ENCODE measurements around the gene RPS6KC1. TPM values are rescaled to one million over a fixed set of nuclear protein-coding genes. Genes with fewer than 3 reads are reported as not detected.

RPS6KC1 gene
- total and polyA plus RNA-seq, 5 experiments from 2014 or later: 5.1 to 15.6 (median 5.9) TPM

DNA sequence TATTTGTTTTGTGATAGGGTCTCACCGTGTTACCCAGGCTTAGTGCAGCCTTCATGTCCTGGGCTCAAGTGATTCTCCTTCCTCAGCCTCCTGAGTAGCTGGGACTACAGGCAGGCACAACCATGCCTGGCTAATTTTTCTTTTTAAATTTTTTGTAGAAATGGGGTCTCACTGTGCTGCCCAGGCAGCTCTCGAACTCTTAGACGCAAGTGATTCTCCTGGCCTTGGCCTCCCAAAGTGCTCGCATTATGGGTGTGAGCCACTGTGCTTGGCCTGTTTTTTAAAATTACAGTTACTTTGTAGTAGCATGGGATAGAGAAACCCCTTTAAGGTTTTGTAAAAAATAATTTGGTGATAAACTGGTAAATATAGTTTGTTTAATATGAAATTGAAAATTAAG, 69.9 kb downstream of the RPS6KC1 start:
- ATAC-seq (no peak), DNase-seq (no peak)
- POLR2A ChIA-PET: no interaction called here

GRCh38 chr1:213122514-213122929, 71.5 kb downstream of the RPS6KC1 start:
- Mint-ChIP-seq H3K4me3 (no peak overlapping the region), H3K36me3 (peaks cover 0 to 2% (median 0%) of the 10 kb centered on the region in 3 donors), H3K27ac (no peak overlapping the region), H3K4me1 (peaks cover 0 to 4% (median 2%) of the 10 kb centered on the region in 4 donors), H3K27me3 (no peaks in the 10 kb centered on the region), H3K9me3 (no peaks in the 10 kb centered on the region)
- POLR2A ChIA-PET: no interaction called here
- peak in 3 of 10 donors; percentile 14 to 24 (median 21) for DNase-seq
- ATAC-seq: no peak

More for the DNA sequence above, 69.9 kb downstream of the RPS6KC1 start:
- H3K27ac Mint-ChIP-seq: peak overlapping the region in 1 of 10 donors; percentile 13
- no peak overlapping the region for H3K4me3 Mint-ChIP-seq
- H3K27me3 Mint-ChIP-seq: no peaks in the 10 kb centered on the region
- H3K36me3 Mint-ChIP-seq: peaks cover 0 to 4% (median 0%) of the 10 kb centered on the region in 3 donors
- peaks cover 0 to 4% (median under 1%) of the 10 kb centered on the region in 4 donors for H3K4me1 Mint-ChIP-seq
- H3K9me3 Mint-ChIP-seq: no peaks in the 10 kb centered on the region

GRCh38 chr1:213123087-213123486, 72.0 kb downstream of the RPS6KC1 start:
- POLR2A ChIA-PET: no interaction called here
- DNase-seq: no peak
- no peaks in the 10 kb centered on the region for H3K27me3 Mint-ChIP-seq
- peaks cover 0 to 2% (median 0%) of the 10 kb centered on the region in 3 donors for H3K36me3 Mint-ChIP-seq
- peaks cover 0 to 4% (median 2%) of the 10 kb centered on the region in 4 donors for H3K4me1 Mint-ChIP-seq
- ATAC-seq: no peak
- H3K9me3 Mint-ChIP-seq: no peaks in the 10 kb centered on the region
- no peak overlapping the region for H3K4me3 Mint-ChIP-seq
- no peak overlapping the region for H3K27ac Mint-ChIP-seq

DNA sequence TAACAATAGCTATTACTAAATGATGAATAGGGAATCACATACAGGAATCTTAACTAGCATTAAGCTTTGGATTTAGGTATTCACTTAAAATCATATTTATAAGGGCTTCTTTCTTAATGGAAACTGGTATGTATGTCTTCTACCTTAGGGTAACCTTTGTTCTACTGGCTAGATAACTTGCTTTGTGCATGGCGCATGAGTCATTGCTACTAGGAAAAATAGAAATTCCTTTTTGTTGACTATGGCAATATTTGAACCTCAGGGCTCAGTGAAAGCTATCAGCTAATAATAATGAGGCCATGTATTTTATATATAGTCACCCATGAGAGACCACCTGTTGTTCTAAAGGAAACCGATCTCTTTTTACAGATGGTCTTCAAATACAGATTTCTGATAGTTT, 72.5 kb downstream of the RPS6KC1 start:
- no peak for ATAC-seq
- no peak for DNase-seq
- POLR2A ChIA-PET: no interaction called here
- Mint-ChIP-seq H3K4me3 (no peak overlapping the region), H3K36me3 (peaks cover 0 to under 1% (median 0%) of the 10 kb centered on the region in 3 donors), H3K27me3 (no peaks in the 10 kb centered on the region), H3K4me1 (peaks cover 0 to 4% (median 2%) of the 10 kb centered on the region in 4 donors), H3K27ac (no peak overlapping the region), H3K9me3 (no peaks in the 10 kb centered on the region)

GRCh38 chr1:213124590-213124989, 73.5 kb downstream of the RPS6KC1 start:
- Mint-ChIP-seq H3K9me3 (no peaks in the 10 kb centered on the region), H3K27me3 (no peaks in the 10 kb centered on the region), H3K4me3 (no peak overlapping the region), H3K4me1 (peaks cover 0 to 4% (median 2%) of the 10 kb centered on the region in 4 donors), H3K27ac (no peak overlapping the region), H3K36me3 (peaks cover 0 to 5% (median 0%) of the 10 kb centered on the region in 3 donors)
- ATAC-seq (no peak), DNase-seq (no peak)
- POLR2A ChIA-PET: no interaction called here

GRCh38 chr1:213125643-213126042, 74.6 kb downstream of the RPS6KC1 start:
- POLR2A ChIA-PET: no interaction called here
- Mint-ChIP-seq H3K27ac (peak overlapping the region in 1 of 10 donors; percentile 3), H3K4me1 (peaks cover 0 to 4% (median 2%) of the 10 kb centered on the region in 4 donors), H3K4me3 (no peak overlapping the region), H3K9me3 (no peaks in the 10 kb centered on the region), H3K27me3 (no peaks in the 10 kb centered on the region), H3K36me3 (peaks cover 0 to 10% (median 5%) of the 10 kb centered on the region in 3 donors)
- ATAC-seq (no peak), DNase-seq (no peak)

DNA sequence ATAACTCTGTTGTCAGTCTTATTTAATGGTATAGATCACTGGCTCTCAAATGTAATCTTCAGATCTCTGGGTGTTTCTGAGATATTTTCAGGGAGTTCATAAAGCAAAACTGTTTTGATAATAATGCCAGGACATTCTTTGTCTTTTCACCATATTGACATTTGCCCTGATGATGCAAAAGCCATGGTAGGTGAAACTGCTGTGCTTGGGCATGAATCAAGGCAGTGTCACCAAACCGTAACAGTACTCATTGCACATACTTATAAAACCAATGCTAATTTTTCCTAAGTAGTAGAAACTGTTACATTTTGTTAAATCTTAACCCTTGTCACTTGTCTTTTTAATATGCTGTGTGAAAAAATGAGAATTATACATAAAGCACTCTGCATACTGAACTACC, 76.0 kb downstream of the RPS6KC1 start:
- no peaks in the 10 kb centered on the region for H3K9me3 Mint-ChIP-seq
- no peak overlapping the region for H3K4me3 Mint-ChIP-seq
- POLR2A ChIA-PET: no interaction called here
- no peaks in the 10 kb centered on the region for H3K27me3 Mint-ChIP-seq
- H3K4me1 Mint-ChIP-seq: peaks cover 0 to 2% (median 2%) of the 10 kb centered on the region in 4 donors
- ATAC-seq (no peak), DNase-seq (no peak)
- no peak overlapping the region for H3K27ac Mint-ChIP-seq
- H3K36me3 Mint-ChIP-seq: peaks cover 0 to 13% (median 5%) of the 10 kb centered on the region in 3 donors

- Mint-ChIP-seq H3K36me3 (peaks cover 0 to 24% (median 17%) of the 10 kb centered on the region in 3 donors), H3K4me3 (no peak overlapping the region), H3K27ac (no peak overlapping the region), H3K27me3 (no peaks in the 10 kb centered on the region), H3K9me3 (no peaks in the 10 kb centered on the region), H3K4me1 (peaks cover 0 to under 1% (median 0%) of the 10 kb centered on the region in 4 donors)
- POLR2A ChIA-PET: no interaction called here
- DNase-seq: no peak
- ATAC-seq: no peak
Measured at GRCh38 chr1:213131851-213132655, 81.0 kb downstream of the RPS6KC1 start.

GRCh38 chr1:213135572-213135971, 84.5 kb downstream of the RPS6KC1 start:
- peaks cover 13 to 36% (median 25%) of the 10 kb centered on the region in 3 donors for H3K36me3 Mint-ChIP-seq
- peaks cover 0 to 15% (median 0%) of the 10 kb centered on the region in 9 donors for H3K9me3 Mint-ChIP-seq
- ATAC-seq (no peak), DNase-seq (no peak)
- no peaks in the 10 kb centered on the region for H3K27me3 Mint-ChIP-seq
- no peak overlapping the region for H3K27ac Mint-ChIP-seq
- POLR2A ChIA-PET: no interaction called here
- peaks cover 3 to 11% (median 7%) of the 10 kb centered on the region in 4 donors for H3K4me1 Mint-ChIP-seq
- no peak overlapping the region for H3K4me3 Mint-ChIP-seq

GRCh38 chr1:213136190-213136917, 85.3 kb downstream of the RPS6KC1 start:
- DNase-seq (no peak), ATAC-seq (no peak)
- Mint-ChIP-seq H3K27ac (peak overlapping the region in 1 of 10 donors; percentile 28), H3K4me1 (peaks cover 3 to 13% (median 9%) of the 10 kb centered on the region in 4 donors), H3K4me3 (no peak overlapping the region), H3K36me3 (peaks cover 13 to 39% (median 25%) of the 10 kb centered on the region in 3 donors), H3K27me3 (no peaks in the 10 kb centered on the region), H3K9me3 (peaks cover 0 to 15% (median 0%) of the 10 kb centered on the region in 9 donors)
- POLR2A ChIA-PET: no interaction called here

- Mint-ChIP-seq H3K27ac (peak overlapping the region in 1 of 10 donors; percentile 61), H3K9me3 (peaks cover 0 to 15% (median 0%) of the 10 kb centered on the region in 9 donors), H3K27me3 (no peaks in the 10 kb centered on the region), H3K4me1 (peaks cover 9 to 24% (median 12%) of the 10 kb centered on the region in 4 donors), H3K36me3 (peaks cover 13 to 41% (median 27%) of the 10 kb centered on the region in 3 donors), H3K4me3 (no peak overlapping the region)
- no peak for DNase-seq
- ATAC-seq: no peak
- POLR2A ChIA-PET: no interaction called here
Measured at GRCh38 chr1:213138391-213138790, 87.3 kb downstream of the RPS6KC1 start.

DNA sequence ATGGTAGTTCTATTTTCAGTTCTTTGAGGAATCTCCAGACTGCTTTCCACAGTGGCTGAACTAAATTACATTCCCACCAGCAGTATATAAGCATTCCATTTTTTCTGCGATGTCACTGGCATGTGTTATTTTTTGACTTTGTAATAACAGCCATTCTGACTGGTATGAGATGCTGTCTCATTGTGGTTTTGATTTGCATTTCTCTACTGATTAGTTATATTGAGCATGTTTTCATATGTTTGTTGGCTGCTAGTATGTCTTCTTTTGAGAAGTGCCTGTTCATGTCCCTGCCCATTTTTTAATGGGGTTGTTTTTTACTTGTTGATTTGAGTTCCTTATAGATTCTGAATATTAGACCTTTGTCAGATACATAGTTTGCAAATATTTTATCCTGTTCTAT, 87.9 kb downstream of the RPS6KC1 start:
- Mint-ChIP-seq H3K4me3 (no peak overlapping the region), H3K27me3 (no peaks in the 10 kb centered on the region), H3K4me1 (peaks cover 9 to 24% (median 12%) of the 10 kb centered on the region in 4 donors), H3K36me3 (peaks cover 13 to 44% (median 29%) of the 10 kb centered on the region in 3 donors), H3K9me3 (peaks cover 0 to 15% (median 0%) of the 10 kb centered on the region in 9 donors), H3K27ac (no peak overlapping the region)
- DNase-seq (no peak), ATAC-seq (no peak)
- POLR2A ChIA-PET: no interaction called here

DNA sequence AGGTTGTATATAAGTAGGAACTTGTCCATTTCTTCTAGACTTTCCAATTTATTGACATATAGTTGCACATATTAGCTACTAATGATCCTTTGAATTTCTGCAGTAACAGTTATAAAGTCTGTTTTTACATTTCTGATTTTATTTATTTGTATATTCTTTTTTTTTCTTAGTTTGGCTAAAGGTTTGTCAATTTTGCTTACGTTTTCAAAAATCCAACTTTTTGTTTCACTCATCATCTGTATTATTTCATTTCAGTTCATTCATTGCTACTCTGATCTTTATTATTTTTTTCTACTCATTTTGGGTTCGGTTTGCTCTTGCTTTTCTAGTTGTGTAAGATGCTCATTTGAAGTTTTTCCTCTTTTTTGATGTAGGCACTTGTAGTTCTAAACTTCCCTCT, 97.9 kb downstream of the RPS6KC1 start:
- POLR2A ChIA-PET: no interaction called here
- Mint-ChIP-seq H3K27me3 (no peaks in the 10 kb centered on the region), H3K36me3 (peaks cover 36 to 51% (median 50%) of the 10 kb centered on the region in 3 donors), H3K4me1 (peaks cover 0 to 23% (median 5%) of the 10 kb centered on the region in 4 donors), H3K27ac (no peak overlapping the region), H3K9me3 (peaks cover 4 to 36% (median 19%) of the 10 kb centered on the region in 9 donors), H3K4me3 (no peak overlapping the region)
- DNase-seq (no peak), ATAC-seq (no peak)
